Sciatic nerve (tissue), 2 donors: Measurements from ENCODE around the gene DNAH5. TPM values are rescaled to one million over a fixed set of nuclear protein-coding genes. Genes with fewer than 3 reads are reported as not detected.
"Not testable (repeated sequence)": the region's sequence is repeated elsewhere in the genome, so short reads cannot be mapped to it uniquely, and the experiment has no call there.

Source experiments
- ATAC-seq: fragments of 200-7000 bp; cut with Tn5 transposase; one replicate; pipeline ENCODE4 v1.9.1; 2020; ENCODE audit warnings: mild to moderate bottlenecking, moderate library complexity
- DNase-seq: peaks from one replicate; pipeline ENCODE4 v3.0.0-alpha.2; 2020; ENCODE audit warnings: low spot score
- intact Hi-C: fragments of 100-400 bp; cut with DNase I; formaldehyde crosslinking; loops from one replicate; pipeline ENCODE4 v1.14.2; 2022
- total RNA-seq: library from RNA; stranded (reverse); fragmentation: NEBNext Ultra II Directional; extraction: Animal tissue kit (Norgen Biotek cat#: 25700); gene quantifications from one replicate; pipeline ENCODE4 v1.2.1, GENCODE V29; 2021
- donor health status: DM: no; HTN: no; CAD: no.
- donor health status: DM: no; HTN: no; CAD: no.

Gene DNAH5
- total RNA-seq, 1 donor from 2014 or later: 0.58 TPM

DNA sequence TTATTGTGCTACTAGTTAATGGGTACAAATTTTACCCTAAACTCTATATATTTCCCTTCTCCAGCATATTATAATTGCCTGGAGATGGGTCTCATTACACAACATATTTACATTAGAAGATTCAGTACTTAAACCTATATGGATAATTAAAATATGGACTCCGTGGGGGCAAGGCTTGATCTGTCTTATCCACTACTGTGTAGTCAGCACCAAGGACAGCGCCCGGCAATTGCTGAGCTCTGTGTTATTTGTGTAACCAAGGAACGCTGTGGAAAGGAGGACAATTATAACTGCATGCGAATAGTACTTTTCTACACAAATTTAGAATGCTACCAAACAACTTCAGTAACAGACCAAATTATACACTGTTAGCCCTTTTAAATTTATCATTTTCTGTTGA is 77.7 kb downstream of the DNAH5 start:
- intact Hi-C loops: no loop called here
- ATAC-seq (no peak), DNase-seq (no peak)

DNA sequence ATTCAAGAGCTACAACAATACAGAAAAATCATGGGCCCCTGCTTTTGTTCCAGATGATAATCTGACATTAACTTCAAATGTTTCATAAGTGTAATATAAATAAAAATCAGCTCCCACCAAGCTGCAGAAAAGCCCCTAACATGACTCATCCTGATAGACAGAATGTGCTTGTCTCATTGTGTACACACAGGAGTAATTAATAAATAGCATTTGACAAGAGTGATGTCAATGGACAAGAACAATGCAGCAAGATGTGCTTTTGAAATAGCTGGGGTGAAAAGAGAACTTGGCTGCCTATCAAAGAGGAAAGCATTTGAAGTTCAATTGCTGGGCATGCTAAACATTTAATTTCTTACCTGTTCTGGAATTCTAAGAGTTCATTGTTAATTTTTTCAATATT is 79.2 kb downstream of the DNAH5 start:
- intact Hi-C loops: no loop called here
- ATAC-seq (no peak), DNase-seq (no peak)

DNA sequence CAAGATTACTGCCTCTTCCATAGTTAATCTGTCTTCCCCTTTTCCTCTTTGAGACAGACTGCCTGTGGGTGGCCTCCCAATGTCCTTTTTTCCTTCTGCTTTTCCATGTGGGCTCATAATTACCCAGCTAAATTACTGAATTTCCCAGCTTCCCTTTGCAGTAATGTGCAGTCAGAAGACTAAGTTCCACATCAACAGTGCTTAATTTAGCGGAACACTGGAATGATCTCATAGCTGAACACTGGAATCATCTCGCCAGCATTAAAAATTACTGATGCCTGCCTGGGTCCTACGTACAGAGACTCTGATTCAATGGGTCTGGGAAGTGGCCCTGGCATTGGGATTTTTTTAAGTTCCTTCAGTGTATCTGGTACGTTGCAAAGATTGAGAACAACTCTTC is 84.3 kb downstream of the DNAH5 start:
- ATAC-seq (no peak), DNase-seq (no peak)
- intact Hi-C loops: no loop called here

DNA sequence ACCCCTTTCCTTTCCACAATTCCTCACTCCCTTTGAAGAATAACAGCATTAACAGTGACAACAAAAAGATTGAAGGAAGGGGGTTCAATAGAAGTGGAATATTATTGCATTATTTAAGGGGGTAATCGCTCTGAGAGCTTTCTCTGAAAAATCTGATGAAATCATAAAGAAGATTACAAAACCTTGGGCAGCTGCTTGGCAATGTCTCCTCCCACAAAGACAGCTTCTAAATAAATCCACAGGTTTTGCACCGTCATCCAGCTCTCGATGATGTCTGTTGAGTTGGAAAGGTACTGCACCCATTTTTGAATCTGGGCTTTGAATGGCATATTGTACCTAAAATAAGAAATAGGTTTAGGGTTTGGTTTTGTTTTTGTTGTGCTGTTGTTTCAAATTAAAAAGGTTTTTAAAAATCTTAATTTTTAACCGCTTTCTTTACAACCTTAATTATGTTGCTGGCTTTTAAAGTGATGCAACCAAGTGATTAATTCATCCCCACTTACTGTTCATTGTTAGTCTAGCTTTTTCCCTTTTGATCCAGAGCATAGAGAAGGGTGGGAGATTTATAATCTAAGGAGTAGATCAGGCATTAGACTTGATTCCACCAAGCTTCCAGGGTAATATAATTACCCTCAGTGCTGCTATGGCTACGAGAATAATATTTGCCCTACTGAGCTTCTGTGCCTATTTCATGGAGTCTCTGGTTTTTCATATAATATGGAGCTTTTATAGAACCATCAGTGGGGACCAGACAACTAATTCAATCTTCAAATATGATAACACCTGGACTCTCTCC is 85.0 kb downstream of the DNAH5 start:
- intact Hi-C loops: no loop called here
- no peak for DNase-seq
- ATAC-seq: no peak

DNA sequence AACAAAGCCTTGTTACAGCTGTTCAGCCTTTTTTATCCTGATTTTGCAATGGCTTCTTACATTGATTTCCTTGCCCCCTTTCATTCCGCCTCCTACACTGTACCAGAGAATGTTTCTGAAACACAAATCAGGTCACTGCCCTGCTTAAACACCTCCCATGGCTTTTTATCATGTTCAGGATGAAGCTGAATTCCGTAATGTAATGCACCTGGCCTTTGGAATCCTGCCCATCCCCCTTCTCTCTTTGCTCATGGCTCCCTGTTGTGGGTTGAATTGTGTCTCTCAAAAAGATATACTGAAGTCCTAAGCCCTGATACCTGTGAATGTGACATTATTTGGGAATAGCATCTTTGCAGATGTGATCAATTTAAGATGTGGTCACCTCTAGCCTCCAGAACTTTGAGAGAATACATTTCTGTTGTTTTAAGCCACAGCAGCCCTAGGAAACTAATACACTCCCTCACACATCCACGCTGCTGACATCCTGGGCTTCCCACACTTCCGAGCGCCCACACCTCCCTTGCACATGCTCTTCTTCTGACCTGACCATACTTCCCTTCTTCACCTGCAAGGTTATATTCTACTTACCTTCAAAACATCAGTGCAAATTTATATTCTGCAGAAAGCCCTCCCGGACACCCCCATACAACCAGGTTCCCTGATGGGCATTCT is 101.2 kb downstream of the DNAH5 start:
- no peak for ATAC-seq
- intact Hi-C loops: no loop called here
- no peak for DNase-seq

DNA sequence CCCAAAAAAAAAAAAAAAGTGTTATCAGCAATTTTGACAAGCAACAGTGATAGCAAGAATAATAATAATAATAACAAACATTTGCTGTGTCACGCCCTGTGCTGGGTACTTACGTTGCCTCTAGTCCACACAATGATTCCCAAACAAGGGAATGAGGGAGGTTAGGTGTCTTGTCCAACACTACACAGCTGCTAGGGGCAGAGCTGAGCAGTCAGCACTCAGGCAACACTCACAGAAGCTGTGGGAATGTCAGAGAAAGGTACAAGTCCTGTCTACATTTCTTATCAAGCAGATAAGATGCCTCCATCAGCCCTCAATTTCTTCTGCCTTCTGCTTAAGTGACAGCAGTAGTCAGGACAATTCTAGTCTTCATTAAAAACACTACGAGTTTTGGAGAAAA is 111.0 kb downstream of the DNAH5 start:
- ATAC-seq (no peak), DNase-seq (no peak)
- intact Hi-C loops: no loop called here

DNA sequence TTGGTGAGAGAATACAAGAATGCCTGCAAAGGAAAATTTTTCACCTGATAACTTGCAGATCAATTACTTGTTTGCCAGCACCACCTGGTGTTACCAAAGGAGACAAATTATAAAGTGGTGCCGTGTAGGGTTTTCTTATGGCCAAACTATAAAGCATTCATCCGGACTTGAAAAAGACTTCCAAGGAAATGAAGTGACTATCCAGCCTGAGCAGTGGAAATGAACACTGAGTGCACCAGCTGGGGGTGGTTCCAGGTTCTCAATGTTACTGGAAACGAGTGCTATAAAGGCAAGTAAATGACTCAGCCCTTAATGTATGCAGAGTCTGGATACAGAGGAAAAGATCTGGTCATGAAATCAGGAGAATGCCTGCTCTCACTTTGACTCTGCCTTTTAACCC is 113.1 kb downstream of the DNAH5 start:
- ATAC-seq (no peak), DNase-seq (no peak)
- intact Hi-C loops: no loop called here

DNA sequence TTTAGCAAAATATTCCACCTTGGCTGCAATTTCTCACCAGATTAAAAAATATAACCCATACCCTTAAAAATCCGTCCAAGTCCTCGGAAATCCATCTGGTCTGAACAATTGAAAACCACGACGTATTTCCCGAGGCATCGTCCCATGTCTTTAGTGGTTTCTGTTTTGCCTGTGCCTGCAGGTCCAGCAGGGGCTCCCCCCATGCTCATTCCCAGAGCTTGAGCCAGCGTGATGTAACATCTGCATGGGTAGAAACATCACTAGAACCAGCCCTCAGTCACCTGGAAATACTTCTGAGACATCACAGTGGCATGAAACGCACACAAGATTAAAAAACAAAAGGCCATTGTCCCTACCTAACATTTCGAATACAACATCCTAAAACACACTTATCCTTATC is 114.0 kb downstream of the DNAH5 start:
- intact Hi-C loops: no loop called here
- DNase-seq (no peak), ATAC-seq (no peak)

DNA sequence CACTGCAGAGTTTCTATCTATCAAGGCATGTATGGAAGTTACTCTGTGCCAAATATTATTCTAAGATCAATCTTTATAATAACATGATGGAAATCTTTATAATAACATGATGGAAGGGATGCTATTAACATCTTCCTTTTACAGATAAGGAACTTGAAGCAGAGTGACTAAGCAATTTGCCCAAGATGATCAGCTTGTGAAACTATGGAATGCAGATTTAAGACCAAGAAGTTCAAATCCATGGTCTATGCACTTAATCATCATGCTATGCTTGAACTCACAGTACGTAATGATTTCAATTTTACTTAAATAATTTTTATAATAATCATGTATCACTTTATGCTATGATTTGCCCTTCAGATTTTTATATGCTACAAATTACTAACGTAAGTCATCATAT is 123.1 kb downstream of the DNAH5 start:
- DNase-seq: no peak
- no peak for ATAC-seq
- intact Hi-C loops: no loop called here

DNA sequence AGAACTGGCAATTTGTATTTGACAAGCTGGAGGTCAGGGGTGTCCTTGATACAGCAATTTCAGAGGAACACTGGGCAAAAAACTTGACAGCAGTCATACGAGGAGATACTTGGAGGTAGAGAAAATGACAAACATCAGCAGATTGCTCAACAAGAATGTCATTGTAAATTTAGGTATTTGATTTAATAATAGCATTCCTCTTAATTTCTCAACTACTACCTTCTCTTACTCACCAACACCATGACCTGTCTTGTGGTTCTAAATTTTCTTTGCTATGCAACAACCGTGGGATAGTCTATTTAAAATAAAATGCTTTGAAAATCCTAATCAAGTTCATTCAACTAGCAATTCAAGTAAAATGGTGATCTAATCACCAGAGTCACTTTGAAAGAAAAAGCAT is 128.4 kb downstream of the DNAH5 start:
- ATAC-seq (no peak), DNase-seq (no peak)
- intact Hi-C loops: no loop called here

DNA sequence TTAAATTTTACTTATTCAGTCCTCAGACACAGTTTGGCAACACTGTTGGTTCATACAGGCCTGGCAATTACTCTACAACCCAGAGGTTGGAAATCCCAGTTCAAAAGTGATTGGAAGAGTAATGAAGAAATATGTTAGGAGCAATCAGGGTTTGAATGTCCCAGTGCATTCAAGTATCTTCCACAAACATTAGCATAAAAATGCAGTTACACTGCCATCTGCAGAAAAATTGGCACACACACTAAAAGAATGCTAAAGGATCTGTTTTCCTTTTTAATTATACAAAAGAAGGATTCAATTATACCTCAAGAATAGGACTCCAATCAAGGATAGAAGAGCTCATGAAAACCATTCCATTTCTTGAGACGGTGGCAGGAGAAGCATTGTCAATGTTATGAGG is 130.2 kb downstream of the DNAH5 start:
- ATAC-seq (no peak), DNase-seq (no peak)
- intact Hi-C loops: no loop called here

DNA sequence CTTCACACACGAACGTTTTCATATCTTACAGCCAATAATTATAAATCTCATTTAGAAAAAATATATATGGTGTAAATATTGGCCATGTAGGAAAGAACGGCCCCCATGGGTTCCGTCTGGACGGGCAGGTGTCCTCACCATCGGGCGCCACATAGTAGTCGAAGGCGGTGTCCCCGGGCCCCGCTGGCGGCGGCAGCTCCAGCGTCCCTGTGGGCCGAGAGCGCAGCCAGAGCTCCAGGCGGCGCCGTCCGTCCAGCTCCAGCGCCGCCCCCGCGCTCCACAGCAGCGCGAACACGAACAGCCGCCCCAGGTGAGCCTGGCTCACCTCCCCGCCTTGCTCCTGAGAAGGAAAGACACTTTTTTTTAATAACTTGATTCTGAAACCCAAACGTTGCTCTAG is 134.6 kb downstream of the DNAH5 start:
- no peak for DNase-seq
- ATAC-seq: no peak
- intact Hi-C loops: no loop called here

DNA sequence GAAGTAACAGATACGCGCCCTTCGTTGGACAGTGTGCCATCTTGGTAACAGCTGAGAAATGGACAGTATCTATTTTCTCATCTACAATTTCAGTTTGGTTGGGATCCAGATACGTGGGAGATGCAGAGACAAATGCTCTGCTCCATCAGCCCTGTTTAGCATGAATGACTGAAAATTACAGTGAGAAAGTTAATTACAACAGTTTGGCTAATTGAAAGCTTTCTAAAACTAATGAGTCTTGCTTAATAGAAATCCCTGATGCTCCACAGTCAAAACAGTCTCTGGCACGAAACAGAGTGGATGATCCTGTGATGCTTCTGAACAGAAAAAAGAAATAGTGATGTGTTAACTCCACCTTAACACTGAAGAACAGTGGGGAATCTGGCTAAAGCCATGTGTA is 140.2 kb downstream of the DNAH5 start:
- no peak for ATAC-seq

DNA sequence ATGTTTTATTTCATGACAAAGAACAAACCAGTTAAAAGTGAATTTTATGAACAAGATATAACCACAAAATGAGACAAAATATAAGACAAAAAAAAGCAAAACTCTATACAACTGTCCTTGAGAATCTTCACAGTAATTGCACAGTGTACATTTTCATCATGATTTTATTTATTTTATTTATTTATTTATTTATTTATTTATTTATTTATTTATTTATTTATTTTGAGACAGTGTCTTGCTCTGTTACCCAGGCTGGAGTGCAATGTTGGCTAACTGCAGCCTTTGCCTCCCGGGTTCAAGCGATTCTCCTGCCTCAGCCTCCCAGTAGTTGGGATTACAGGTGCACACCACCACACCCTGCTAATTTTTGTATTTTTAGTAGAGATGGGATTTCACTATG is 145.9 kb downstream of the DNAH5 start:
- intact Hi-C loops, ATAC-seq, DNase-seq: not testable (repeated sequence)

More for the DNA sequence above, 140.2 kb downstream of the DNAH5 start:
- intact Hi-C loops: no loop called here
- DNase-seq: no peak

DNA sequence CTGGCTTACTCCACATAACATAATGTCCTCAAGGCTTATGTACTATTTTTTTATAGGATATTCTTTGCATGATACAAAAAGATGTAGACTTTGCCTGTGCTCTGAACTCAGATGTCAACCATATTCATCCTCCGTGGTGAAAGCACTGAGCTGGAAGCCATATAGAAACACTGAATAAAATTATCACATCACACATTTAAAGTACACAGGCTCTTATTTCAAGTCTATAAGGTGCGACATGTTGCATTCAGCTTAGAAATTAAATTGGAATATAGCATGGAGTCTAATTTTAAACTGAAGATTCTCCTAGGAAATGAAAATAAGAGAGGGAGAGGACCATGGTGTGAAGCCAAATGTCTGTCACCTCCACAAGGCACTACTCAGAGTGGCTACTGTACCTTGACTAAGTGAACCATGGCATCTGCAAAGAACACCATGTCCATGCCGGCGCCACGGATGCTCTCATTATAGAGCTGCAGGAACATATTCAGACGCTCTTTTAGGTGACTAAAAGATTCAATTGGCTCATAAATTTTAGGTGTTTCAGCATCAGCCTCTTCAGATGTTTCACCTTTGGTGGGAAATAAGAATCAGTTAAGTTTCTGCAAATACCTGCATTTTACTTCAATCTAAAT is 158.6 kb downstream of the DNAH5 start:
- ATAC-seq (no peak), DNase-seq (no peak)
- intact Hi-C loops: no loop called here

DNA sequence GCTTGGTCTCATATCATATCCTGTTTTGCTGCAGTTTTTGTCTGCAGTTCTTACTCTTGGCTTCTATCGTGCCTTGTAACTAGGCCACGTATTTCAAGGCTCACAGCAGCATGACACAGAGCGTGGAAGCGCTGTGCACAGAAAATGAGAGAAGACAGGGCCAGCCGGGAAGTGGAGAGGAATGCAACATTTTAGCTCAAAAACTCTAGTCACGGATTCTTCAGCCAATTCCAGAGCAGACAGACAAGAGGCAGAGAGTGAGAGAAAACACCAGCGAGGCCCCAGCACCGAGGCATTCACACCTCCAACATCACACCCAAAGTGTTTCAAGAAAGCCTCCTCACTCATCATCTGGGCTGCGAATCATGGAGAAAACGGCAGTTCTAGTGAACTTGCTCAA is 160.8 kb downstream of the DNAH5 start:
- ATAC-seq: no peak
- intact Hi-C loops: no loop called here
- no peak for DNase-seq

DNA sequence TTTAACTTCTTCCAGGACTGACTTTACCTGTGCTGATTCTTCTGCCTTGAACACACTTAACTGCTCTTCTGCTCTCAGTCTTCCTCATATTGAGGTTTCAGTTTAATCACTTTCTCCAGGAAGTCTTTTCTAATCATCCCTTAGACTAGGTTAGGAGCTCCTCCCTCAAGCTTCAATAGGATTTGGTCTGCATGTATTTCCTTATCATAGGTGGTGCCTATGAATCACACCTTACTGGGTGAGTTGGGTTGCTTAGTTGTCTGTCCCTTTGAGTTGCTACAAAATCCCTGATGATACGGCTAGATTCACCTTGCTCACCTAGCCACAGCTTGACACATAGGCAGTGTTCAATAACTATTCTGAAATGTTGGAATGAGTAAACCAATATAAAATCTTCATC is 164.4 kb downstream of the DNAH5 start:
- no peak for DNase-seq
- intact Hi-C loops: no loop called here
- no peak for ATAC-seq

DNA sequence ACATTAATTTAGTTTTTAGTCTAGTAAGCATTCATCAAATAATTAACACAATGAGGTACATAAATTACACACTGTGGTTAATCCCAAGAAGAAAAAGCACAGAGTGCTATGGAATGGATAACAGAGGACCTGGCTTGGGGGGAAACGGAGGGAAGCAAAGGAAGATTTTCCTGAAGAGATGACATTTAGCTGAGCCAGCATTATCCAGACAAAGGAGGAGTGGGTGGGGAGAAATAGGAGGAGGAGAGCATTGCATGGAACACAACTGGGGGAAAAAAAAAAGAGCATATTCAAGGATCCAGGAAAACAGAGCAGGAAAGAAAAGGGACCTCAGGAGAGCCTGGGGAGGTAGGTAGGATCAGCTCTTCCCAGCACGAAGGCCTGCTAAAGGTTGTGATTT is 170.8 kb downstream of the DNAH5 start:
- ATAC-seq (no peak), DNase-seq (no peak)
- intact Hi-C loops: no loop called here

DNA sequence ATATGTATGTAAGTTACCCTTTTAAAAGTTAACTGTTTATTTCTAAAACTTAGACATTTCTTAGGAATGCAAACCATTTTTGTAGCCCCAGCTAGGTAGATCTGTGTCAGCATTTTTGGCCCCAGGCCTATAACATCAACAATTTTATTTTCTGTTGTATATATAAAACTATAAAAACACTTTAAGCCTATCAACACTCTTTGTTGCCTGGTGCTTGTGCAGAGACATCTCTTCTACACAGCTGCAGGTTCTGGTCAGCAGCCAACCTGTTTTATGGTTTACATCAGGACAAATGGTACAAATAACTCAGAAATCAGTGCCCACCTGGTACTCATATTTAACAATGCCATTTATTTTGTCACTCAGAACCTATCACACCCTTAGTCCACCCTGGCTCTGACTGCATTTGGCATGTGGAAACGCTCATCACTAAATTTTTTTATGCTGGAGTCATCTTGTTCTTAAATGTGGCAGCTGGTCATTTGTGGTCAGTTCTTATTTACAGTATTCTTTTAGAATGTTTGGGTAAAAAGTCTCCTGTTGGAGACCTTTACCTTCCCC is 173.4 kb downstream of the DNAH5 start:
- ATAC-seq: no peak
- DNase-seq: no peak

DNA sequence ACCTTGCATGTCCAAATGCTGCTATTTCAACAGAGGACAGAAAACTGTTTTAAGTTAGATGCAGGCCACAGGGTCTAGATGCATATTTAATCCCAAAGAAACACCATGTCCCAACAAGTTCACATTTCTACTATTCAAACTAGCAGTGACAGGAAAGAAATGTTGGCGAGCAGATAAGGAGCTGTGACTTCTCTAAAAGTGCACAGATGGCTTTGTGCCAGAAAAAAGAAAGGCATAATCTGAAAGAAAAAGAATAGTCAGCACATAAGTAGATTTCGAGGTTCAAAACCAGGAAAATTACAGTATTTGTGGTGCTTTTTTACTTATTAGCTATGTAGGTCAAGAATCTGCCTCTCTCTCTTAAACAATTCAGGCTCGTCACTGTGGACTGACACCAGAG is 178.3 kb downstream of the DNAH5 start:
- no peak for ATAC-seq
- intact Hi-C loops: no loop called here

More for the DNA sequence above, 173.4 kb downstream of the DNAH5 start:
- intact Hi-C loops: no loop called here

More for the DNA sequence above, 178.3 kb downstream of the DNAH5 start:
- DNase-seq: no peak
